HEK293 (cell line): Measurements from ENCODE around the gene TBX5.

Source experiments
- CTCF ChIA-PET: fragments of 350-600 bp; formaldehyde crosslinking; extraction: SDS; loops from one replicate; lab custom pipeline; 2021; ENCODE audit warnings: antibody characterized with exemption; lab: Yijun Ruan, JAX
- POLR2A ChIA-PET: fragments of 300-600 bp; formaldehyde crosslinking; extraction: SDS; loops from one replicate; lab custom pipeline; 2020; ENCODE audit warnings: antibody characterized with exemption, inconsistent platforms; lab: Yijun Ruan, JAX
- H3K27ac ChIP-seq: fragments of 200-500 bp; sonication (Bioruptor generic); 2 replicates; pipeline ENCODE4 v1.5.1; 2014; ENCODE audit warnings: low read depth, low read length, control low read depth, inconsistent platforms; ENCODE audit errors: extremely low read depth
- H3K36me3 ChIP-seq, 2 experiments: fragments of 200-500 bp in 1 of 2; sonication (Bioruptor generic) in 1 of 2; 1 replicate in 1 of 2; 2 replicates in 1 of 2; pipeline ENCODE4 v1.5.1; 2014 to 2017; ENCODE audit warnings: inconsistent platforms in 2 of 2, low read length in 2 of 2; ENCODE audit not compliant: control insufficient read depth in 2 of 2, insufficient read depth in 1 of 2
- H3K4me1 ChIP-seq: fragments of 200-500 bp; sonication (Bioruptor generic); 2 replicates; pipeline ENCODE4 v1.5.1; 2014; ENCODE audit warnings: mild to moderate bottlenecking, low read length, inconsistent platforms; ENCODE audit not compliant: control insufficient read depth, insufficient read depth
- H3K4me3 ChIP-seq: 2 replicates; pipeline ENCODE4 v1.5.1; 2011; ENCODE audit warnings: low read depth, mild to moderate bottlenecking, control low read depth, low read length, moderate library complexity
- H3K9me3 ChIP-seq: fragments of 200-500 bp; sonication (Bioruptor generic); 2 replicates; pipeline ENCODE4 v1.5.1; 2014; ENCODE audit warnings: low read depth, low read length, inconsistent platforms; ENCODE audit not compliant: control insufficient read depth, insufficient read depth
- BCL11B ChIP-seq: fragments of 450-650 bp; formaldehyde crosslinking; IDR thresholded peaks from 2 replicates; pipeline ENCODE4 v1.5.1; 2016; ENCODE audit warnings: low read depth, missing biosample characterization, missing genetic modification characterization
- GLIS2 ChIP-seq: fragments of 450-650 bp; formaldehyde crosslinking; IDR thresholded peaks from 2 replicates; pipeline ENCODE4 v1.5.1; 2016; ENCODE audit warnings: missing biosample characterization, missing genetic modification characterization
- HOXA7 ChIP-seq: sonication (generic); formaldehyde crosslinking; IDR thresholded peaks from 2 replicates; pipeline ENCODE4 v1.8.1; 2022; ENCODE audit warnings: missing genetic modification reagents, borderline replicate concordance
- PRDM1 ChIP-seq: fragments of 450-650 bp; formaldehyde crosslinking; IDR thresholded peaks from 2 replicates; pipeline ENCODE4; 2016; ENCODE audit warnings: missing biosample characterization, missing genetic modification characterization
- SP2 ChIP-seq: fragments of 450-650 bp; formaldehyde crosslinking; IDR thresholded peaks from 2 replicates; pipeline ENCODE4 v1.5.1; 2016; ENCODE audit warnings: missing biosample characterization, missing genetic modification characterization
- TSHZ1 ChIP-seq: fragments of 450-650 bp; formaldehyde crosslinking; IDR thresholded peaks from 2 replicates; pipeline ENCODE4 v1.5.1; 2016; ENCODE audit warnings: missing biosample characterization, missing genetic modification characterization, borderline replicate concordance
- YY1 ChIP-seq: fragments of 450-650 bp; formaldehyde crosslinking; IDR thresholded peaks from 2 replicates; pipeline ENCODE4 v1.5.1; 2018; ENCODE audit warnings: missing biosample characterization, missing genetic modification characterization
- ZBTB21 ChIP-seq: fragments of 450-650 bp; formaldehyde crosslinking; IDR thresholded peaks from 2 replicates; pipeline ENCODE4 v1.5.1; 2017; ENCODE audit warnings: missing biosample characterization, missing genetic modification characterization
- ZEB2 ChIP-seq: fragments of 450-650 bp; formaldehyde crosslinking; IDR thresholded peaks from 2 replicates; pipeline ENCODE4 v1.5.1; 2016; ENCODE audit warnings: missing biosample characterization, missing genetic modification characterization
- ZIC2 ChIP-seq: fragments of 450-650 bp; formaldehyde crosslinking; IDR thresholded peaks from 2 replicates; pipeline ENCODE4 v1.5.1; 2016; ENCODE audit warnings: missing biosample characterization, missing genetic modification characterization
- ZNF18 ChIP-seq: fragments of 450-650 bp; formaldehyde crosslinking; IDR thresholded peaks from 2 replicates; pipeline ENCODE4 v1.5.1; 2016; ENCODE audit warnings: missing biosample characterization, missing genetic modification characterization
- ZNF274 ChIP-seq, 2 experiments: fragments of 200-500 bp in 1 of 2; fragments of 450-650 bp in 1 of 2; sonication (Bioruptor generic) in 1 of 2; formaldehyde crosslinking in 1 of 2; IDR thresholded peaks; 2 replicates each; pipeline versions ENCODE4 v1.5.1 to v1.6.1; 2014 to 2016; ENCODE audit warnings: borderline replicate concordance in 1 of 2, inconsistent platforms in 1 of 2, low read length in 1 of 2, missing biosample characterization in 1 of 2, missing genetic modification characterization in 1 of 2
- ZNF558 ChIP-seq: fragments of 450-650 bp; formaldehyde crosslinking; IDR thresholded peaks from 2 replicates; pipeline ENCODE4 v1.5.1; 2016; ENCODE audit warnings: missing biosample characterization, missing genetic modification characterization
- ZNF561 ChIP-seq: fragments of 450-650 bp; IDR thresholded peaks from 2 replicates; pipeline ENCODE4 v1.5.1; 2018; ENCODE audit warnings: missing biosample characterization, missing genetic modification characterization, borderline replicate concordance
- ZNF777 ChIP-seq: fragments of 450-650 bp; formaldehyde crosslinking; IDR thresholded peaks from 2 replicates; pipeline ENCODE4 v1.5.1; 2017; ENCODE audit warnings: missing biosample characterization, missing genetic modification characterization, borderline replicate concordance
- ZSCAN18 ChIP-seq: fragments of 450-650 bp; formaldehyde crosslinking; IDR thresholded peaks from 2 replicates; pipeline ENCODE4 v1.5.1; 2016; ENCODE audit warnings: missing biosample characterization, missing genetic modification characterization

The TBX5 gene

GRCh38 chr12:114381177-114381576 is 24.8 kb downstream of the TBX5 start (continued):
- TF ChIP-seq ZNF561 (tag by site-specific recombination), result no peak
- TF ChIP-seq ZNF558 (tag by site-specific recombination), result no peak
- no peak for TF ChIP-seq ZEB2

- CTCF ChIA-PET, result no interaction called here
- H3K27ac ChIP-seq, result no peak overlapping the region
- POLR2A ChIA-PET, result no interaction called here
- no peak for TF ChIP-seq YY1
- TF ChIP-seq ZIC2 (tag by site-specific recombination), result no peak
- no peak for TF ChIP-seq BCL11B (tag by site-specific recombination)
- TF ChIP-seq SP2 (tag by site-specific recombination), result no peak
- no peak for TF ChIP-seq PRDM1 (tag by site-specific recombination)
- no peak for TF ChIP-seq ZSCAN18
- TF ChIP-seq GLIS2 (tag by site-specific recombination), result no peak
- no peak for TF ChIP-seq ZBTB21 (tag by site-specific recombination)
- TF ChIP-seq ZNF274 (IDR thresholded peaks at IDR 0.05; ENCODE audit: low read length), result no peak
- TF ChIP-seq ZNF274 (tag by site-specific recombination; IDR thresholded peaks at IDR 0.05; ENCODE audit: borderline replicate concordance), result no peak
- no peak for TF ChIP-seq ZNF18
- TF ChIP-seq ZNF777 (tag by site-specific recombination), result no peak
- H3K4me1 ChIP-seq, result no peaks in the 10 kb centered on the region
- no peak overlapping the region for H3K4me3 ChIP-seq
- no peaks in the 10 kb centered on the region for H3K9me3 ChIP-seq
- H3K36me3 ChIP-seq, result no peaks in the 10 kb centered on the region
Observed at GRCh38 chr12:114371733-114372132, 34.2 kb downstream of the TBX5 start.

GRCh38 chr12:114371250-114371649 is 34.7 kb downstream of the TBX5 start:
- no peak overlapping the region for H3K4me3 ChIP-seq
- H3K27ac ChIP-seq, result no peak overlapping the region
- ChIA-PET CTCF (no interaction called here), POLR2A (no interaction called here)
- H3K4me1 ChIP-seq, result no peaks in the 10 kb centered on the region
- H3K36me3 ChIP-seq, result no peaks in the 10 kb centered on the region
- no peaks in the 10 kb centered on the region for H3K9me3 ChIP-seq
- TF ChIP-seq ZSCAN18 (no peak), HOXA7 (CRISPR knock-in tag) (no peak), TSHZ1 (tag by site-specific recombination) (no peak)
